OCI-M2 (cell line): ENCODE results near the gene ALG1L2.
A peak's percentile ranks its signal among the peaks of the same experiment; 100 is the strongest.
"Not testable (repeated sequence)": the region's sequence is repeated elsewhere in the genome, so short reads cannot be mapped to it uniquely, and the experiment has no call there.

Source experiments
- DNase-seq: peaks from one replicate; lab custom pipeline; 2025; ENCODE audit not compliant: unreplicated experiment; lab: John Stamatoyannopoulos, UW

The ALG1L2 gene

DNA sequence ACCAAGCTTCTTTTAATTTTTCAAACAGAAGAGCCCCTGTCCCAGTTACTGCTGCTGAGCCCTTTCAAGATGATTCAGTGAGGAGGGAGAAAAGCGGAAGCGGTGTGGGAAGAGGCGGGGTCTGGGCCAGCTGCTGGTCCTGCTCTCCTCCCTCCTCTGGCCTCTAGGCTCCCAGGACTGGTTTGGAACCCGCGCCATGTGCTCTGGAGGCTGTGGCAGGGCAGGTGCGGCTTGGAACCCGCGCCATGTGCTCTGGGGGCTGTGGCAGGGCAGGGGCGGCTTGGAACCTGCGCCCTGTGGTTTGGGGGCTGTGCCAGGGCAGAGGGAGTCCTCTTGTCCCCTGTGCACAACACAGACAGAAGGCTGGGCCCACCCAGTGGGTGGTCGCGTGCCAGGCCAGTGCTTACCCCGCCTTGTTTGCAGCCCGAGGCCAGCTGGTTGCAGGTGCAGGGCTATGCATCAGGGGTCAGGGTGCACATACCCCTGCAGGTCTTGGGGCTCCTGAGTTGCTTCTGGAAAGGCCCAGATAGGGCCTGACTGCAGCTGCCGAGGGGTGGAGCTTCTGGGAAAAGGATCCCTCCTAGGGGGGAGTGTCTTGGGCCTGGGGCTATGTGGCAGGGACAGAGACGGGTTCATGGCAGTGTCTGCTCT, 12.2 kb downstream of the ALG1L2 start:
- no peak for DNase-seq

DNA sequence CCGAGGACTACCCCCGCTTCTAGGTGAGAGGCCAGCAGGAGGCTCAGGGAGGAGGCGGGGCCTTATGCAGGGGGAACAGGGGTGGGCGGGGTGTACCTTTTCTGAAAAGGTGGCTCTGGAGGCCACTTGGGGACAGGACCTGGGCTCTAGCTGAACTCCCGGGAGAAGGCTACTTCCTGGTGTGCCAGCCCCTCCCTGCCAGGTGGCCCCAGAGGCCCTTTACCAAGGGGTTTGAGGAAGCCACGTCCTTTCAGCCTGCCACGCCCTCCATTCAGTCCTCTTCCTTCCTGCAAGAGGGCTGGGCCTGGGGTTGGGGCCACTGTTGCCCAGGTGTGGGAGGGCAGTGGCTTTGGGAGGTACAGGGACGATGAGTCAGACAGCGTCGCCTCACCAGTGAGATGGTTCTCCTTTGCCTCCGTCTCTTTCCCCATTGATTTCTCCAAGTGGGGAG, 12.9 kb downstream of the ALG1L2 start:
- DNase-seq: not testable (repeated sequence)

DNA sequence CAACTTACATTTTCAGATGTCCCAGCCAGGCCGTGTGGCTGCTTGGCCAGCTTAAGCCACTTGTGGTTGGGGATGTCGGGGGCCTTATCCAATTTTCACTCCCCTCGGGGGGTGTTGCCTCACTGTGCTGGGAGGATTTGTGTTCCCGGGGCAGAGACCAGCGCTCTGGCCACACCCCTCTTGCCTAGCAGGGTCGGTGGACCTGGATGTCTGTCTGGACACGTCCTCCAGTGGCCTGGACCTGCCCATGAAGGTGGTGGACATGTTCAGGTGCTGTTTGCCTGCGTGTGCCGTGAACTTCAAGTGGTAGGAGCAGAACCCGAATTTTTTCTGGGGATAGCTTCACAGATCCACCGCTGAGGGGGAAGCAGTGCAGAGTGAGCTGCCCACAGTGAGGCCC, 14.2 kb downstream of the ALG1L2 start:
- not testable (repeated sequence) for DNase-seq

DNA sequence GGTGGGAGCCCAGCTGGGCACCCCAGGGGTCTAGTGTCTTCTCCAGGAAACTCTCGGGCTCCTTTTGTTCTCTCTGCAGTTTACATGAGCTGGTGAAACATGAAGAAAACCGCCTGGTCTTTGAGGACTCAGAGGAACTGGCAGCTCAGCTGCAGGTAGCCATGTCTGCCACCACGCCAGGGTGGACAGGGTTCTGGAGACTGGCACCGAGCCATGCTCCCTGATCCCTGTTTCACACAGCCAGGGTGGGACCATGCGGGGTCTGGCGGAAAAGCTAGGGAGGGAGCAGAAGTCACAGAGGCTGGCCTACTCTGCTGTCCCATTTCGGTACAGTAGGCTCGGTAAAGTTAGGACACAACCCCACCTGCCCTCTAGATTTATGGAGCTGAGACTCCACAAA, 15.5 kb downstream of the ALG1L2 start:
- DNase-seq: not testable (repeated sequence)

DNA sequence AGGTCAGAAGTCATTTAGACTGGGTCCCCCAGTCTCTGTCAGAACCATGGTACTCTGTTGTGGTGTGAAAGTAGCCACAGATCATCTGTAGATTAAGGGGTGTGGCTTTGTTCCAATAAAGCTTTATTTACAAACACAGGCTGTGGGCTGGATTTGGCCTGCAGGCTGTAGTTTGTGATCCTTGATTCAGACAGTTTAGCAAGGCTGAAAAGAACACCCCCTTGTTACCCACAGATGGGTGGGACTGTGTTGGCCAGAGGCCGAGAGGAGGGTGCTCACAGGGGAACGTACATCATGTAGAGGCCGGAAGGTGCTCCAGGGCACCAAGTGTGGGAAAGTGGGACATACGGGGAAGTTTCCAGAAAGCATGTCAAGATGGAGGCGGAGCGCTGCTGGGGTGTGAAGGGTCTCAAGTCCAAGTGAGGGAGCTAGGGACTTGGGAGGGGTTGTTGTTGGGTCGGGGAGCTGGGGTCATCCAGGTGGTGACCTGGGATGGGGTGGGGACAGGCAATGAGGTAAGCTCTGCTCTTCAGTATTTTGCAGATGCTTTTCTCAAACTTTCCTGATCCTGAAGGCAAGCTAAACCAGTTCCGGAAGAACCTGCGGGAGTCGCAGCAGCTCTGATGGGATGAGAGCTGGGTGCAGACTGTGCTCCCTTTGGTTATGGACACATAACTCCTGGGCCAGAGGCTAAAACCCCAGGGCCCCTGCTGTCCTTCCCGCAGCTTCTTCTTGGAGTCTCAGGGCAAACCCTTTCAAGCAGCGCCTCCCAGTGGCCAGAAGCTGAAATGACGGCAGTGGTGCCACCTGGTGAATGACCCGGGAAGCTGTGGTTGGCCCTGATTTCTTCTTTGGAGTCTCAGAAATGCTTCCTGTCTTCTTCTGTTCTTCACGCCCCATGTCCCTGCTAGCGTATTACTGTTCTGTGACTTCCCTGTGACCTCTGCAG, 16.3 kb downstream of the ALG1L2 start:
- not testable (repeated sequence) for DNase-seq

DNA sequence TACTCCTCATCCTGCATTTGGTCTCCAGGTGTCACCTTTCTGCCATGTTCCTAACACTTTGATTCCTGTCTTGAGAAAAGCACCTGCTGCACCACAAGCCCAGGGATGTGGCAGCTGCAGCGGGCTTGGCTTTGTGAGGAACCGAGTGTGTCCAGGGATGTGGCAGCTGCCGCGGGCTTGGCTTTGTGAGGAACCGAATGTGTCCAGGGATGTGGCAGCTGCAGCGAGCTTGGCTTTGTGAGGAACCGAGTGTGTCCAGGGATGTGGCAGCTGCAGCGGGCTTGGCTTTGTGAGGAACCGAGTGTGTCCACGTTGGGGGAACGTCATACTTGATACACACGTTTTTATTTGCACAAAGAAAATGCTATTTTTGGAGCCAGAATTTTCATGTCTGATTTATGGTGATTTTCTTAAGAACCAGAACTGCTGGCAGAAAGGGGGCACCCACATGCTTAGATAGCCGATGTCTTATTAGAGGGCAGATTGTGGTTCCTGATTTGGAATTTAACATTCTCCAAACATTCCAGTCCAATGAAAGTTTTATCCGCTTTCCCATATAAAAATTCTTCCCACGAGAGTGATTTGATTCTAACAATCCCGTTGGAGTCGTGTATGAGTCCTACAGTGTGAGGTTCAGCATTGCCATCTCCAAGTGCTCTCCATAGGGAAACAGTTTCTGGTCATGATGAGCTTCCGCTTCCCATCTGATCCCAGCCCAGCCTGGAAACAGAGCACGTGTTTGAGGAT, 17.2 kb downstream of the ALG1L2 start:
- DNase-seq: not testable (repeated sequence)

DNA sequence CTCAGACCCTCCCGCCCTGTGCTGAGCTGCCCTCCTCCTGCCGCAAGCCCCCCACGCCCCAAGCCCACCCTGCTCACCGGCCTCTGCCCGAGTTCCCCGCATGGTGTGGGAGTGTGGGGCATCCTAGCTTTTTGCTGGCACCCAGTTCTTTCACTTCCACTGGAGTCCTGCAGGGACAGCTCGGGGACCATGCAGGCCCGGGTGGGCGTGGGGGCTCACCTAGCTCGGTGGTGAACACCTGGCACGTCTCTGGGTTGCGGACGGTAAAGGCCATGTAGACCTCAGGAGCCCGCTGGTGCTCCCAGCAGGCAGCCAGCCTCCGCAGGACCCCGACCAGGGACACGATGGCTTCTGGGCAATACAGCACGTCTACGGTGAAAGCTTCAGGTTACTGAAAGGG, 20.9 kb downstream of the ALG1L2 start:
- DNase-seq: not testable (repeated sequence)

DNA sequence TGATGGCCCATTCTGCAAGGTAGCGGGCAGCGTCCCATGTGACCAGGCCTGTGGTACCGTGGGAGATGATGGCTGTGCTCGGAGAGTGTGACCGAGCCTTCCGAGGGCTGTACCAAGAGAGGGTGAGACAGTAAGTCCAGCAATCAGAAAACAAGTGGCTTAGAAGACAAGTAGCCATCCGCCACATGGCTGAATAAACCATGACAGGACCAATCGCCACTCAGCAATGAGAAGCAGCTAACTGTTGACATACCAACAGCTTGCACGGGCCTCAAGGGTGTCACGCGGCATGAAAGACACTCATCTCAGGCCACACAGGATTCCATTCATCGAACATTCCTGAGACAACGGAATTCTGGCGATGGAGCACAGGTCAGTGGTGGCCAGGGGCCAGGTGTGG, 22.6 kb downstream of the ALG1L2 start:
- not testable (repeated sequence) for DNase-seq

DNA sequence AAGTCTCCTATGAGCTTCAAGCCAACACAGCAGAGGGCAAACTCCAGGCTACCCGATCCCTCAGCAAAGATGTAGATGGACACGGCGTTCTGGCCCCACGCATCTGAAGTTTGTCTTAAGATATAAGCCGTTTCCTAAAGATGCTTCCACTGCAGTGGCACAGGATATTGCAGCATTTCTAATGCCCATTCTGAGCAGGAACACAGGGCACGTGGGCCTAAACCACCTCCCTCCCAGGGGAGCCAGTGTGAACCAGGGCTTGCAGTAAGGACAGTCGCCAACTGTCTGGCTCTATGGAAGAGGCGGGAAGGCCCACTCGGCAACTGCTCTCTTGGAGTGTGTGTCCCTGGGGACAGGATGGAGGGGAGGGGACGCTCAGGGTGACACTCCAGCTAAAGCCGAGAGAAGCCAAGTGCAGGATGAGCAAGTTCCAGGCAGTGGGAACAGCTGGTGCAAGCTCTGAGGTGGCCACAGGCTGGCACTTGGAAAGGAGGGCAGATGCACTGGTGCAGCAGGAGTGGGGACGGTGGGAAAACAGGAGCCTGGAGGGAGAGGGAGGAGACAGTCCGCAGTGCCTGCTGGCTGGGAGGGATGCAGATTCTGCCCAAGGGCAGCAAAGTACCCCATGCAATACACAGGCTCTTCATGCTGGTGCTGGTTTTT, 25.8 kb downstream of the ALG1L2 start:
- DNase-seq: not testable (repeated sequence)

DNA sequence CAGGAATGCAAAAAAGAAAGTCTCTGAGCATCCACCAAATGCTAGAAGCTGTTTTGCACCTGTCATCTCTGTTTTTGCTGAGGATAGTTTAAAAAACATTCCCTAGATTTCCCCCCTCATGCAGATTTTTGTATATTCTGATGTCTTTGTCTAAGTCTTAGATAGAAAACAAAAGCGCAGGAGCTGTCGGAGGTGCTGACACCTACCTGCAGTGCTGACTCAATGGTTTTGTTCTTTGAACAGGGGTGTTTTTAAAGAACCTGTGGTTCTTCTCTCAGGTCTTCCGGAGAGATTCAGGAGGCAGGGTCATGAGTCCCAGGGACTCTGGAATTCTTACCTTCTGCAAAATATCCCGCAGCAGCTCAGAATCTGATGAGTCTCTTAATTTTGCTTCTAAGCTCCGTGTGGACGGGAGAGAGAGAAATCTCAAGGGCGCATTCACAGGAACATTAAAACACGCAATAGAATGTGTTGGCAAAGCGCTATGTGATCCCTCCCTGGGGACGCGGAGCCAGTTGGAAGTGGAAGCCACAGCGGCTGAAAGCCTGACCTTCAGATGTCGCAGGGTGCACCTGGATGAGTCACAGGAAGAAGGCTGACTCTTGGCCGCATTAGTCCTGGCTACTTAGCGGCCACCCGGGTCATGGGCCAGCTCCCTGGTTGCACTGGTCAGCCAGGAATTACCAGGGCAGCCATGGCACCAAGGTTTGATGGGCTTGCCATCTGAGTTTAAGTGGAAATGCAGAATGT, 27.4 kb downstream of the ALG1L2 start:
- not testable (repeated sequence) for DNase-seq

DNA sequence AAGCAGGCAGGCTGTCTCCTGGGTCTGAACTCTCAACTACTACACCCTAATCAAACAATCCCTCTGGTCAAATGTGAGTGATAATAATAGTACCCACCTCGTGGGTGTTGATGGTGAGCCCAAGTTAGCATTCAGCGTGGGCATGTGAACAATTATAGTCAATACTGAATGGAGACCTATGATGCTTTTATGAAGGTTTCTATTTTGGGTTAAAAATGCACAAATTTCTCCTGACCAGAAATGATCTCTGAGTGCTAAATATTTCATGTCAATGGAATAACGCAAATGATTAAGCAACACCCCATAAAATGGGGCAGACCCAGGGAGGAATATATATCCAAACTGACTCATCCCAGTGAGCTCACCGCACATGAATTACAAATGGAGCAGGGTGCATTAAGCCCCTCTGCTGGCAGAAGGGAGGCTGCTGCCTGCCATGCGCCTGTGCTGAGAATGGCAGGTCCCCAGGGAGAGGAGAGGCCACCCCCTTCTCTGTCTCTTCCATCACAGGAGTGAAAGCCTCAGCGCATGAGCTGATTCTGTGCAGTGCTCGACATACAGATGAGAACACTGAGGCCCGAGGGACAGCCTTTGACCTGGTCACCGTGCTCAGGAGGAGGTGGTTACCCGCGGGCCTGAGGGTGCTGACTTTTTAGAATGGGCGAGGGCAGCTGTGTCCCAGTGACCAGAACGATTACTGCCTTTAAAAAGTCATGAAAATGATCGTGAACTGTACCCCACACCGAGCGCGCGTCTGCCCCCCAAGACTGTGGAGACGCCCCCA, 28.9 kb downstream of the ALG1L2 start:
- not testable (repeated sequence) for DNase-seq

DNA sequence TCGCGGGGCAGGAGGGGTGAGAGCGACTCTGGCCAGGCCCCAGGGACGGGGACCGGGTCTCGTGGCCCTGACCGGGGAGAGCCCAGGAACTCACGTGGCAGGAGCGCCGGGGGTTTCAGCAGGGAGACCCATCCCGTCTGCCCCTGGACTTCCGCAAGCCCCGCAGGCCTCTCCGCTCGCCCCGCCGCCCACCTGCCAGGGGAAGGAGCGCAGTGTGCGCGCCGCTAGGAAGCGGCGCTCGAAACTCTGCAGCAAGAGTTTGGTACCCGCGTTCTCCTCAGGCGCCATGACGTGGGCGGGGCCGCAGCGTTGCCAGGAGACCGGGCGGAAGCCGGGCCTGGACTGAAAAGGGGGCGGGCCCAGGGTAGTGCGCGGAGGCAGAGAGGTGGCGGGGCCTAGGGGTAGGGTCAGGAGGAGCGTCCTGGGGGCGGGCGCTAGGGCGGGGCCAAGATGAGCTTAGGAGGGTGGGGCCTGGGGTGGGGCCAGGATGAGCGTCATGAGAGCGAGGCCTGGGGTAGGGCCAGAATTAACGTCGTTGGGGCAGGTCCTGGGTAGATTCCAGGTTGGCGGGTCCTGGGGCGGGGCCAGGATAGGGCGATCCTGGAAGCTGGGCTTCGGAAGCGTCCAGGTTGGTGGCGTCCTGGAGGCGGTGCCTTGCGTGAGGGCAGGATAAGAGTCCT, 29.7 kb downstream of the ALG1L2 start:
- DNase-seq: peak; percentile 58

DNA sequence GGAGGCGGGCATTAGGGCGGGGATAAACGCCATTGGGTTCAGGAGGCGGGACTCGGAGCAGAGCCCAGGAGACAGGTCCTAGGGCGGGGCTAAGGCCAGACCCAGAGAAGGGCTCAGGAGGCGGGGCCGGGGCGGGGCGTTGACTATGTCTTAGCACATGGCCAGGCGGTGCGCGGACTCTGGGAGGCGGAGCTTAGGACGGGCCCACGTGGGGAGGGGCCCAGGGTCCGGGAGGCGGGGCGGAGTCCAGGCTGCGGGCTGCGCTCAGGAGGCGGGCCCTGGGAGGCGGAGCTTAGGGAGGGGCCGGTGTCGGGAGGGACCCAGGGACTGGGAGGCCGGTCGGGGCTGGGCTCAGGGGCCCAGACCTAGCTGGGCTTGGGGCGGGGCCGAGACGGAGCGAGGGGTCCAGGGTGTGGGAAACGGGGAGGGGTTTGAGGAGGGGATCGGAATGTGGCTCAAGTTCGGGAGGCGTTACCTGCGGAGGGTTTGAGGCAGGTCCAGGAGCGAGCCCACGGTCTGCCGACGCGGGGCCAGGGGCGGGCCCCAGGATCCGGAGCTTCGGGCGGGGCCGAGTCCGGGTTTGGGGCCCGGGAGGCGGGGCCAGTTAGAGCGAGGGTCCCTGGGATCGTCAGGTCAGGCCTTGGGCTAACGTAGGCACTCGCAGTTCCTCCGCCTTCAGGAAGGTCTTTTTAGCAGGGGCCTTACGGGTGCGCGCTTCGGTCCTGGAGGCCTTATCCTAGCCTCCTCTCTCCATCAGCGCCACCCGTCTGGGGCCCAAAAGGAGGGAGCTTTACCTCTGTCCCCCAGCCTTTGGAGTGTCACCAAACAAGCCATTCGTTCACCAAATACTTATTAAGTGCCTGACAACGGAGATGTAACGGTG, 30.5 kb downstream of the ALG1L2 start:
- DNase-seq: peak; percentile 60

DNA sequence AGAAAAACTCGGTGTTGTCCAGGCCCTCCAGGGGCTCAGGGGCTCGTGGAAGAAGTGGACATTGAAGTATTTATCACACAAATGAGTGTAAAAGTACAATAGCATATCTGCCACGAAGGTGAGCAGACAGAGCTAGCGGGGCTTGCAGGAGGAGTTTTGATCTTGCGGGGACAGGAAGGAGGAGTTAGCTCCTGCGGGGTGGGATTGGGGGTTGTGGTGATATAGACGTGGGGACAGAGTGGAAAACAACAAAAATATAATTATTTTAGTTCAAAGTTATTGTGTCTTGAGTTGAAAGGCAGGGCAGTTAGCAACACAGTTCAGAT, 31.1 kb downstream of the ALG1L2 start:
- not testable (repeated sequence) for DNase-seq

DNA sequence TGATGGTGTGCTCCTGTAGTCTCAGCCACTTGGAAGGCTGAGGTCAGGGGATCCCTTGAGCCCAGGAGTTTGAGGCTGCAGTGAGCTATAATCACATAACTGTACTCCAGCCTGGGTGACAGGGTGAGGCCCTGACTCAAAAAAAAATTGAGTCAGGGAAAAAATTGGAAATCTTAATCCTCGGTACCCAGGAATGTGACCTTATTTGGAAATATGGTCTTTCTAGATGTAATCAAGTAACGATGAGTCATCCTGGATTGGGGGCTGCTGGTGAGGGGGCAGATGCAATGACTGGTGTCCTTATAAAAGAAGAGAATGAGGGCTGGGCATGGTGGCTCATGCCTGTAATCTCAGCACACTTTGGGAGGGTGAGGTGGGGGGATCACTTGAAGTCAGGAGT, 33.8 kb downstream of the ALG1L2 start:
- DNase-seq: not testable (repeated sequence)

DNA sequence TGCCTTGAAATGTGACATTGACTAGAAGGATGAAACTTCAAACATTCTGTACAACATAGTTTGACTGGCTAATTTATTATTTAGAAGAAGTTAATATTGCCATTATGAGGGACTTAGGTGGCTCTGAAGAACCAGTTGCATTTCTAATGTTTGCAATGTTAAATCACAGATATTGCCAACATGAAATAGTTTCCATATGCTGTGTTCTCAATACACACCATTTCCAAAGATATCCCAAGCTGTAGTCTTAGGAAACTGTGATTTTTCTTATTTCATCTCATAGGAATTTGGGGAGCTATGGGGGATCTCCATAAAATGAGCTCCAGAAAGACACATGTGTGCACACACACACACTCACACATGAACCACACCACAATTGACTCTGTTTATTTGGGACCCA, 36.3 kb downstream of the ALG1L2 start:
- no peak for DNase-seq

DNA sequence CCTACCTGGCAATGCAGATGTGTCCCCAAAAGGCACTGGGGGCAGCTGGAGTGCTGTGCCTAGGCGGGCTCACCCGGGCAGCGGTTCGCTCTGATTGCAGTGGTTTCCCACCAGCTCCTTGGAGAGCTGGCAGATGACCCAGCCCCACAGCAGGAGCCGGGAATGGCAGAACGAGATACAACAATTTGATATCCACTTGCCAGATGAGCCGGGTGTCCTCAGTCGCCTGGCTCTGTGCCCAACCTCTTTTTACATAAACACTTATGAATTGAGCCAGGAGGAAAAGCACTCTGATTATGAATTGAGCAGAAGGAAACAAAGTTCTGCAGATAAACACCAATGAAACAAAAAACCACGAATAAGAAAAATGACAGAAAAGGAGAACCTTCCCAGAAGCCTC, 38.2 kb downstream of the ALG1L2 start:
- not testable (repeated sequence) for DNase-seq

DNA sequence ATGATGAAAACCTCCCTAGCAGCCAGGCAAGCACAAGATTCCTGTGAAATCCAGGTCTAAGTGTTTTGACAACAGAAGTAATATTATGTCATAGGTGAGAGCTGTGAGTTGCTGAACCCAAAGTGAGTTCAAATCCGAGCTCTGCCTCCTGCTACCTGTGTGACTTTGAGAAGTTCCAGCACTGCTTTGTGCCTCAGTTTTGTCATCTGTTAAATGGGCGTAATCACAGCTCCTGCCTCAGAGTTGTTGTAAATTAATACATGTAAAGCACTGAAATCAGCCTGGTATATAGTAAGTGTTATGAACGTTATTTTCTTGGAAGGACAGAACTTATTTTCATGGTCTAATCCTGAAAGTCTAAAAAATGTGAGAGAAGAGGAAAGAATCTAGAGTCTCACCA, 38.7 kb downstream of the ALG1L2 start:
- not testable (repeated sequence) for DNase-seq
